Bronchial epithelial cell (primary cell): ENCODE data around the gene CNPY1. TPM values are rescaled to one million over a fixed set of nuclear protein-coding genes. Genes with fewer than 3 reads are reported as not detected.

Source experiments
- DNase-seq: peaks from one replicate; pipeline ENCODE4 v3.0.0-alpha.2; 2010; ENCODE audit warnings: low read depth
- FAIRE-seq: peaks from 2 replicates; lab custom pipeline; 2011; peaks lifted over from hg19 to GRCh38; lab: Jason Lieb, UNC
- H3K27me3 ChIP-seq: 2 replicates; pipeline ENCODE4 v1.5.1; 2011; ENCODE audit warnings: low read length; ENCODE audit not compliant: control insufficient read depth, insufficient read depth
- H3K36me3 ChIP-seq: 2 replicates; pipeline ENCODE4 v1.5.1; 2011; ENCODE audit warnings: low read length; ENCODE audit not compliant: control insufficient read depth, insufficient read depth
- H3K4me3 ChIP-seq: 2 replicates; pipeline ENCODE4 v1.5.1; 2011; ENCODE audit warnings: mild to moderate bottlenecking, low read depth, low read length, control low read depth
- total RNA-seq: library from RNA; depleted of rRNA; stranded (reverse); fragments of >200 nt; gene quantifications from 2 replicates; pipeline ENCODE4 v1.2.1, GENCODE V29; 2014
- TF ChIP-seq, protein P1 (sequence below): IDR thresholded peaks from 2 replicates; pipeline ENCODE4 v1.5.1; 2011; ENCODE audit warnings: mild to moderate bottlenecking, moderate library complexity, low read length, control low read depth, inconsistent platforms; ENCODE audit not compliant: insufficient read depth, severe bottlenecking

Gene CNPY1
- total RNA-seq, 1 donor from 2014 or later: not detected

DNA sequence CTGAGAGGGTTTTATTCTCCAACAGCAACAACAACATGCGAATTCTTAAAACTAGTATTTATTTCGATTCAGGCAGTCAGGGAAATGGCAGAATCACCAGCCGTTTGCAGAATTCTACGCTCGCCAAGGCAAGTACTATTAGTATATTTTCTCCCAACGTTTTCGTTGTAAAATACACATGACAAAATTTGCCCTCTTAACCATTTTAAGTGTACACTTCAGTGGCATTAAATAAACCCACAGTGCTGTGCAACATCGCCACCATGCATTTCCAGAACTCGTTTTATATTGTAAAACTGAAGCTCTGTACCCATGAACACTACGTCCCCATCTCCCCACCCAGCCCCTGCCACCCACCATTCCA is 77.6 kb downstream of the CNPY1 start:
- H3K4me3 ChIP-seq: no peak overlapping the region
- no peak for FAIRE-seq
- DNase-seq: no peak
- TF ChIP-seq, protein P1, sequence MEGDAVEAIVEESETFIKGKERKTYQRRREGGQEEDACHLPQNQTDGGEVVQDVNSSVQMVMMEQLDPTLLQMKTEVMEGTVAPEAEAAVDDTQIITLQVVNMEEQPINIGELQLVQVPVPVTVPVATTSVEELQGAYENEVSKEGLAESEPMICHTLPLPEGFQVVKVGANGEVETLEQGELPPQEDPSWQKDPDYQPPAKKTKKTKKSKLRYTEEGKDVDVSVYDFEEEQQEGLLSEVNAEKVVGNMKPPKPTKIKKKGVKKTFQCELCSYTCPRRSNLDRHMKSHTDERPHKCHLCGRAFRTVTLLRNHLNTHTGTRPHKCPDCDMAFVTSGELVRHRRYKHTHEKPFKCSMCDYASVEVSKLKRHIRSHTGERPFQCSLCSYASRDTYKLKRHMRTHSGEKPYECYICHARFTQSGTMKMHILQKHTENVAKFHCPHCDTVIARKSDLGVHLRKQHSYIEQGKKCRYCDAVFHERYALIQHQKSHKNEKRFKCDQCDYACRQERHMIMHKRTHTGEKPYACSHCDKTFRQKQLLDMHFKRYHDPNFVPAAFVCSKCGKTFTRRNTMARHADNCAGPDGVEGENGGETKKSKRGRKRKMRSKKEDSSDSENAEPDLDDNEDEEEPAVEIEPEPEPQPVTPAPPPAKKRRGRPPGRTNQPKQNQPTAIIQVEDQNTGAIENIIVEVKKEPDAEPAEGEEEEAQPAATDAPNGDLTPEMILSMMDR: no peak
- H3K36me3 ChIP-seq: no peaks in the 10 kb centered on the region
- H3K27me3 ChIP-seq: peaks cover 72% of the 10 kb centered on the region

DNA sequence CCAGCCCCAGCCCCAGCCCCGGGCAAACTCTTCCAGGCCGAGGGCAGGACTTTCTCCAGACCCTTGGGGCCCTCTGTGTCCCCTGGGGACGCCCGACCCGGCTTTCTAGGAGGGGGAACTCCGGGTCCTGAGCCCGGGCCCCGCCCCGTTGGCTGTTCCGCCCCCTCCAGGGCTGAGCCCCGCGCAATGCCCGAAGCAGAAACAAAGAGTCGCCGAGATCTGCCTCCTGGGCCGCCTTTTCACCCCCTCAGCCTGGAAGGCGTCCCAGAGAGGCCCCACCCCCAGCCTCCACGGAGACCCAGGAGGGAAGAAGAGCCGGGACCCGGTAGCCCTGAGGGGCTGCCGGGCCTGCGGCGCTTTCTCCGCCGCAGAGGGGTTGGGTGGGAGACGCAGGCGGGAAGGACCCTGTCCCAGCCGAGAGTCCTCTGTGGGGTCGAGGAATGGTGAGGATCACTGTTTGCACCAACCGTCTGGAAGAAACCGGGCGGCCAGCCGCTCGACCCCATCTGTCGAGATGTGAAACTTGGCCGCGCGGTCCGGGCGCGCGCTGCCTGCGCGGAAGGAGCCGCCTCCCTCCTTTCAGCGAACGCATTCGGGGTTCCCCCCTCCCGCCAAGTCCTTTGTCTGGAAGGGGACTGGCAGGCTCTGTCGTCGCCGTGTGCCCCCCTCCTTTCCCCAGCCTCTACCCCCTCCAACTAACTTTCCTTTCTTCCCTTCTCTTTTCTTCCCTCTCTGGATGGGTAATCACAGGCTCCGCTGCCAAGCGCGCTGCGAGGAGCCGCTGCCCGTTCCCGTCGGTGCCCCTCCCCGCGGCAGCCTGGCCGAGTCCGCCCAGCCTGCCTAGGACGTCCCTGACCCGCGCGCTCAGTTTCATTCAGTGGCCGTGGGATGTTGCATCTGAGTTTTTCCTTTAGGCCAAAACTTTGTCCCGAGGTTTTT is 78.2 kb downstream of the CNPY1 start:
- DNase-seq: no peak
- no peaks in the 10 kb centered on the region for H3K36me3 ChIP-seq
- H3K4me3 ChIP-seq: no peak overlapping the region
- H3K27me3 ChIP-seq: peaks cover 75% of the 10 kb centered on the region
- FAIRE-seq: no peak
- TF ChIP-seq, protein P1: no peak

DNA sequence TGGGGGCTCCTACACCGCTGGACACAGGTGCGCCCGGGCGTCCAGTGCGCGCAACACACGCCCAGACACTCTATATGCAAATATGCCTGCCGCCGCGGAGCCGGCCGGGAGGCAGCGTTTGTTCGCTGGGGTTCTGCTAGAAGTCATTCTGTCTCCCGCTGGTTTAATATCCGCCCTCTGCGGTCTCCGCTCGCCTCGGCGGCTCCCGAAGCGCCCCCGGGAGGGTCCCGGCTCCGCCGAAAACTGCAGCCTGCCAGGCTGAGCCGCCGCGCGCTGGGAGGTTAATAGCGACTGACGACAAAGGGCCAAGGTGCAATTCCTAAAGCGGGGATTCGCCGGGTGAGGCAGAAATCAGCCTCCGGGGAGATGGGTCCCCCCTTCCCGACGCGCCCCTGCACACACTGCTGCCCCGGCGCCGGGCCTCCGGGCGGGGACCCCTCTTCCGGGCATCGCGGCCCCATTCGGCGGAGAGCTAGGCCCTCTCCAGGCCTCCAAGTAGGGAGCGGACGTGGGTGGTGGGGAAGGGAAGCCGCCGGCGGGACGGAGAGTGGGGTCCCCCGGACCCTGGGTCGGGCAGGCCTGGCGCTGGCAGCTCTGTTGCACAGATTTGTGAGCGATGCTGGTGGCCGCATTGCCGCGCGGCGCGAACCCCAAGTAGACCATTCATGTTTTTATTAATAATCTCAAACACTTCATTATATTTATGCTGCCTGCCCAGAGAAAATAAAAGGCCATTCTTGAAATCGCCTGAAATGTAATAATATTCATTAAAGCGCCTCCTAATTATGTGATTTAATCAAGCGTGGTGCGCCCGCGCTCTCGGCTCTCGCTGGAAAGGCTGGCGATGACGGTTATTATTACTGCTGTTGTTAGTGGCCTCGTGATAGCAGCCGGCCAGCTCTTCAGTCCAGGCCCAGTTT is 79.3 kb downstream of the CNPY1 start:
- Histone ChIP-seq H3K27me3 (peaks cover 81% of the 10 kb centered on the region), H3K36me3 (no peaks in the 10 kb centered on the region), H3K4me3 (no peak overlapping the region)
- TF ChIP-seq, protein P1: no peak
- FAIRE-seq (no peak), DNase-seq (no peak)

DNA sequence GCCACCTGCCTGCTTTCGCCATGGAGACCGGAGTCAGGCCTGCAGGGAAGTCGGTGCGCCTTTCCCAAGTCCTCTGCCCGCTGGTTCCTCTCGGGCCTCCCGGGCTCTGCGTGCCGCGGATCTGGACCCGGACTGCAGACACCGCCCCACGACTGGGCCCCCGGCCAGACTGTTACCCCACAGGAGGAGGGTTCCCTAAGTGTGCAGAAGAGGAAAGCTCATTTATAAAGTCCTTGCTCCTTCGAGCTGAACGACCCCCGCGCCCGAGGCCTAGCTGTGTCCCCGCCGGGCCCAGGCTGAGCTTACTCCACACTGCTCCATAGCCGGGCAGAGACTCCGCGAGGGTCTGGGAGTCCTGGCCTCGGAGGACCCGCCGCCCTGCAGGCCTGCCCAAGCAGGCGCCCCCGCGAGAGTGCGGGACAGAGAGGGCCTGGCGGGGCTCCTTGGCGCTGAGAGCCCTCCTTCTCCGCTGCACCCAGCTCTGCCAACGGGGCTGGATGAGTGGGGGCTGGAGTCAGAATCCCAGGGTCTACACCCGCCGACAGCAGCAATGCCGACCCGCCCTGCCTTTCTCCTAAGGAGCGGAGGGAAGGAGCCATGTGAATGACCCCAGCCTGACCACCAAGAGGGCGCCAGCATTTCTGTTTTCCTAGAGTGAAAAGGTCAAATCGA is 80.1 kb downstream of the CNPY1 start:
- no peak for DNase-seq
- H3K36me3 ChIP-seq: no peaks in the 10 kb centered on the region
- H3K4me3 ChIP-seq: no peak overlapping the region
- TF ChIP-seq, protein P1: no peak
- peaks cover 82% of the 10 kb centered on the region for H3K27me3 ChIP-seq
- FAIRE-seq: no peak

DNA sequence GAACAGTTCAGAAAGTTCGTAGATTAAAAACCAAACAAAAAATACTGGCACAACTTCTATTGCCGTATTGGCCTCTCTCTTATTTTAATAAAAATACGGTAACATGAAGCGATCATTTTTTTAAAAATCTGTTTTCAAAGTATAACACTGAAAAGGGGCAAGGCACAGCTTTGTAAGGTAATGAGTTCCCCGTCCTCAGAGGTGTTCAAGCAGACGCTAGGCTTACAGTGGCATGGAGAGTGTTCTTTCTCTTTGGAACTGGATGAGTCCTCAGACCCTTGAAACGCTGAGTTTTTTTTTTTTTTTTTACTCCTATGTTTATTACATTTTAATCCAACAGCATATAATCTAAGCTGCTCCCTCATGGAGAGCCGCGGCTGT is 80.6 kb downstream of the CNPY1 start:
- DNase-seq (no peak), FAIRE-seq (no peak)
- TF ChIP-seq, protein P1: no peak
- Histone ChIP-seq H3K36me3 (no peaks in the 10 kb centered on the region), H3K27me3 (peaks cover 82% of the 10 kb centered on the region), H3K4me3 (no peak overlapping the region)
